ENCODE results near the gene PHACTR2. TPM values are rescaled to one million over a fixed set of nuclear protein-coding genes. Genes with fewer than 3 reads are reported as not detected.

PHACTR2 gene
- total and polyA plus RNA-seq, 2 of the 13 experiments (the other 11 are each of a cell fraction or from before 2014, with no cell fraction given), result 11.3 to 28.2 TPM

DNA sequence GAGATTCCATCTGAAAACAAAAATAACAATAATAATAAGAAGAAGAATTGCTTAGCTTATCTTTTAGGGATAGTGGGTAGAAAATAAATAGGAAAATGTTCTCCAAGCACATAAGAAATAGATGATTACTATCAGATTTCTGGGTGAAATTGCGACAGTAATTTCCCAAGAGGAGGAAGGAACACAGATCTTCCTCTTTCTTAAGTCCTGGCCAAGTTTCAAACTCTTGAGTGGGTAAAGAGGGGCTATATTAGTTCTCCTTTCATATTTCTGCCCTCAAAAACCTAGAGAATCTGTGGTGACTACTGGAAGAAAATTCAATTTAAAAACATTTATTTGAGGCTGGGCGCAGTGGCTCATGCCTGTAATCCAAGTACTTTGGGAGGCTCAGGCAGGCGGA, 63.7 kb downstream of the PHACTR2 start:
- Histone ChIP-seq H3K36me3 (replicated peaks in 1 of 2; ENCODE audit: control insufficient read depth in 1 of 2, insufficient read depth in 2 of 2, low read length in 2 of 2) (no peaks in the 10 kb centered on the region), H4K20me1 (ENCODE audit: insufficient read depth, low read length) (no peaks in the 10 kb centered on the region), H3K4me2 (ENCODE audit: low read depth, low read length) (no peak overlapping the region), H3K27me3 (ENCODE audit: control insufficient read depth in 1 of 2, insufficient read depth in 2 of 2, low read length in 2 of 2) (no peaks in the 10 kb centered on the region), H3K9me3 (ENCODE audit: low read length) (no peaks in the 10 kb centered on the region), H3K79me2 (ENCODE audit: insufficient read depth, low read length) (peaks cover 2% of the 10 kb centered on the region), H3K9ac (ENCODE audit: insufficient read depth, low read depth, low read length) (no peak overlapping the region), H3K4me1 (ENCODE audit: insufficient read depth, low read length) (peaks cover 40% of the 10 kb centered on the region), H3K4me3 (replicated peaks in 1 of 3; ENCODE audit: insufficient read depth in 1 of 3, low read depth in 2 of 3, low read length in 3 of 3) (no peak overlapping the region), H2AFZ (ENCODE audit: low read length) (no peak overlapping the region), H3K27ac (ENCODE audit: extremely low read length, insufficient read depth, low read length) (no peak overlapping the region)
- no TSS peak for BruUV-seq (replicated peaks)
- FAIRE-seq (no peak), ATAC-seq (no peak), DNase-seq (ENCODE audit: low spot score) (no peak)
- in situ Hi-C loops (cut with HindIII; ENCODE audit: extremely low pct_ligation_motif_present, low pct_unique_long_range_greater_than_20kb), result no loop called here
- POLR2A ChIA-PET, result no interaction called here
- CTCF ChIA-PET (ENCODE audit: low intra/inter-chr PET ratio, low total read pairs), result no interaction called here
- TF ChIP-seq, protein P1, sequence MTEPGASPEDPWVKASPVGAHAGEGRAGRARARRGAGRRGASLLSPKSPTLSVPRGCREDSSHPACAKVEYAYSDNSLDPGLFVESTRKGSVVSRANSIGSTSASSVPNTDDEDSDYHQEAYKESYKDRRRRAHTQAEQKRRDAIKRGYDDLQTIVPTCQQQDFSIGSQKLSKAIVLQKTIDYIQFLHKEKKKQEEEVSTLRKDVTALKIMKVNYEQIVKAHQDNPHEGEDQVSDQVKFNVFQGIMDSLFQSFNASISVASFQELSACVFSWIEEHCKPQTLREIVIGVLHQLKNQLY (CRISPR knock-in tag; IDR thresholded peaks at IDR 0.05), result no peak
- no peak for TF ChIP-seq ZNF33A (CRISPR knock-in tag; IDR thresholded peaks at IDR 0.05; ENCODE audit: borderline replicate concordance)
- TF ChIP-seq, protein P2, sequence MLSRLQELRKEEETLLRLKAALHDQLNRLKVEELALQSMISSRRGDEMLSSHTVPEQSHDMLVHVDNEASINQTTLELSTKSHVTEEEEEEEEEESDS (CRISPR knock-in tag; IDR thresholded peaks at IDR 0.05; ENCODE audit: borderline replicate concordance), result no peak
- no peak for TF ChIP-seq JARID2 (CRISPR knock-in tag; IDR thresholded peaks at IDR 0.05; ENCODE audit: insufficient replicate concordance)
- TF ChIP-seq SRSF4 (IDR thresholded peaks at IDR 0.05; ENCODE audit: low read depth, low read length, poor library complexity, severe bottlenecking), result no peak
- TF ChIP-seq, protein P3, sequence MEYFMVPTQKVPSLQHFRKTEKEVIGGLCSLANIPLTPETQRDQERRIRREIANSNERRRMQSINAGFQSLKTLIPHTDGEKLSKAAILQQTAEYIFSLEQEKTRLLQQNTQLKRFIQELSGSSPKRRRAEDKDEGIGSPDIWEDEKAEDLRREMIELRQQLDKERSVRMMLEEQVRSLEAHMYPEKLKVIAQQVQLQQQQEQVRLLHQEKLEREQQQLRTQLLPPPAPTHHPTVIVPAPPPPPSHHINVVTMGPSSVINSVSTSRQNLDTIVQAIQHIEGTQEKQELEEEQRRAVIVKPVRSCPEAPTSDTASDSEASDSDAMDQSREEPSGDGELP (IDR thresholded peaks at IDR 0.05; ENCODE audit: borderline replicate concordance, low read depth), result no peak
- no peak for TF ChIP-seq ZNF720 (CRISPR knock-in tag; IDR thresholded peaks at IDR 0.05)
- no peak for TF ChIP-seq ZFP41 (CRISPR knock-in tag; IDR thresholded peaks at IDR 0.05; ENCODE audit: borderline replicate concordance)
- TF ChIP-seq, protein P4, sequence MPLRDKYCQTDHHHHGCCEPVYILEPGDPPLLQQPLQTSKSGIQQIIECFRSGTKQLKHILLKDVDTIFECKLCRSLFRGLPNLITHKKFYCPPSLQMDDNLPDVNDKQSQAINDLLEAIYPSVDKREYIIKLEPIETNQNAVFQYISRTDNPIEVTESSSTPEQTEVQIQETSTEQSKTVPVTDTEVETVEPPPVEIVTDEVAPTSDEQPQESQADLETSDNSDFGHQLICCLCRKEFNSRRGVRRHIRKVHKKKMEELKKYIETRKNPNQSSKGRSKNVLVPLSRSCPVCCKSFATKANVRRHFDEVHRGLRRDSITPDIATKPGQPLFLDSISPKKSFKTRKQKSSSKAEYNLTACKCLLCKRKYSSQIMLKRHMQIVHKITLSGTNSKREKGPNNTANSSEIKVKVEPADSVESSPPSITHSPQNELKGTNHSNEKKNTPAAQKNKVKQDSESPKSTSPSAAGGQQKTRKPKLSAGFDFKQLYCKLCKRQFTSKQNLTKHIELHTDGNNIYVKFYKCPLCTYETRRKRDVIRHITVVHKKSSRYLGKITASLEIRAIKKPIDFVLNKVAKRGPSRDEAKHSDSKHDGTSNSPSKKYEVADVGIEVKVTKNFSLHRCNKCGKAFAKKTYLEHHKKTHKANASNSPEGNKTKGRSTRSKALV (CRISPR knock-in tag; IDR thresholded peaks at IDR 0.05), result no peak
- TF ChIP-seq ATRX (CRISPR knock-in tag; IDR thresholded peaks at IDR 0.05; ENCODE audit: borderline replicate concordance), result no peak
- no peak for TF ChIP-seq ZNF234 (CRISPR knock-in tag; conservative IDR thresholded peaks at IDR 0.05)
- TF ChIP-seq, protein P5, sequence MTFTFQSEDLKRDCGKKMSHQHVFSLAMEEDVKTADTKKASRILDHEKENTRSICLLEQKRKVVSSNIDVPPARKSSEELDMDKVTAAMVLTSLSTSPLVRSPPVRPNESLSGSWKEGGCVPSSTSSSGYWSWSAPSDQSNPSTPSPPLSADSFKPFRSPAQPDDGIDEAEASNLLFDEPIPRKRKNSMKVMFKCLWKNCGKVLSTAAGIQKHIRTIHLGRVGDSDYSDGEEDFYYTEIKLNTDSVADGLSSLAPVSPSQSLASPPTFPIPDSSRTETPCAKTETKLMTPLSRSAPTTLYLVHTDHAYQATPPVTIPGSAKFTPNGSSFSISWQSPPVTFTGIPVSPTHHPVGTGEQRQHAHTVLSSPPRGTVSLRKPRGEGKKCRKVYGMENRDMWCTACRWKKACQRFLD (CRISPR knock-in tag; IDR thresholded peaks at IDR 0.05; ENCODE audit: borderline replicate concordance), result no peak
- TF ChIP-seq, protein P6, sequence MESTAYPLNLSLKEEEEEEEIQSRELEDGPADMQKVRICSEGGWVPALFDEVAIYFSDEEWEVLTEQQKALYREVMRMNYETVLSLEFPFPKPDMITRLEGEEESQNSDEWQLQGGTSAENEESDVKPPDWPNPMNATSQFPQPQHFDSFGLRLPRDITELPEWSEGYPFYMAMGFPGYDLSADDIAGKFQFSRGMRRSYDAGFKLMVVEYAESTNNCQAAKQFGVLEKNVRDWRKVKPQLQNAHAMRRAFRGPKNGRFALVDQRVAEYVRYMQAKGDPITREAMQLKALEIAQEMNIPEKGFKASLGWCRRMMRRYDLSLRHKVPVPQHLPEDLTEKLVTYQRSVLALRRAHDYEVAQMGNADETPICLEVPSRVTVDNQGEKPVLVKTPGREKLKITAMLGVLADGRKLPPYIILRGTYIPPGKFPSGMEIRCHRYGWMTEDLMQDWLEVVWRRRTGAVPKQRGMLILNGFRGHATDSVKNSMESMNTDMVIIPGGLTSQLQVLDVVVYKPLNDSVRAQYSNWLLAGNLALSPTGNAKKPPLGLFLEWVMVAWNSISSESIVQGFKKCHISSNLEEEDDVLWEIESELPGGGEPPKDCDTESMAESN (CRISPR knock-in tag; conservative IDR thresholded peaks at IDR 0.05), result no peak
- intact Hi-C loops (cut with micrococcal nuclease; ENCODE audit: unreplicated experiment), result no loop called here
- 97% methylated on average over 3 of the region's 3 CpGs for WGBS (ENCODE audit: low lambda C conversion rate)

Measured in HepG2 (cell line).